ENCODE measurements around the gene FAM131B.

FAM131B gene

DNA sequence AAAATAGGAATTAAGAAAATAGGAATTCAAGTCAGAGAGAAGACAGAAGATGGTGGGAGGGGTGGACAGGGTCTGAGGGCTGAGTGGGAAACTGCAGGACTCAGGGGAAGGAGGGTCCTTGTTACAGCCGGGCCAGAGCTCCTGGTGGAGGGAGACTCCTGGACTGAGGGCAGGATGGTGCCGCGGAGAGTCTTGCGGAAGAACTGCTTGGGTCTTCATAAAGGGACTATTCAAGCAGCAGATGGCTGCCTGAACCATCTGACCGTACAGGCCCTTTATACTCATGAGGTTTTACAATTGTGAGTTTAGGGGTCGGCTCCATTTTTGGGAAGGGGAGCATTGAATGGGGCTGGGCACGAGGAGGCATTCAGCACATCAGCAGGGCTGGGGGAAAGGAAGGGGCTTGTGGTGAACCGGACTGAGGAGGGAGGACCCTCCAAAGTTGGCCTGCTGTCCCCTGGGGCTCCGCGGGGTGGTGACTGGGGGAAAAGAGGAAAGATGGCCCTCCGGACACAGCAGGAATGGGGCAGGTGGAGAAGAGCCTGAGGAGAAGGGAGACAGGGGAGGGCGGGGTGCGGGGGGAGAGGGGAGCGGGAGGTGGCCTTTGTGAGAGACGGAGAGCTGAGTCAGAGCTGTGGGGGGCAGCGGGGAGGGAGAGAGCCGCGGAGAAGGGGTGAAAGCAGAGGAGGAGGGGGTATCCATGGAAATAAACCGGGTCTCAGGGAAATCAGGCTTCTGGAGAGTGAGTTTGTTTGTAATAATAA lies 1.5 kb downstream of the FAM131B start:
- no peak for DNase-seq (ENCODE audit: low spot score)

DNA sequence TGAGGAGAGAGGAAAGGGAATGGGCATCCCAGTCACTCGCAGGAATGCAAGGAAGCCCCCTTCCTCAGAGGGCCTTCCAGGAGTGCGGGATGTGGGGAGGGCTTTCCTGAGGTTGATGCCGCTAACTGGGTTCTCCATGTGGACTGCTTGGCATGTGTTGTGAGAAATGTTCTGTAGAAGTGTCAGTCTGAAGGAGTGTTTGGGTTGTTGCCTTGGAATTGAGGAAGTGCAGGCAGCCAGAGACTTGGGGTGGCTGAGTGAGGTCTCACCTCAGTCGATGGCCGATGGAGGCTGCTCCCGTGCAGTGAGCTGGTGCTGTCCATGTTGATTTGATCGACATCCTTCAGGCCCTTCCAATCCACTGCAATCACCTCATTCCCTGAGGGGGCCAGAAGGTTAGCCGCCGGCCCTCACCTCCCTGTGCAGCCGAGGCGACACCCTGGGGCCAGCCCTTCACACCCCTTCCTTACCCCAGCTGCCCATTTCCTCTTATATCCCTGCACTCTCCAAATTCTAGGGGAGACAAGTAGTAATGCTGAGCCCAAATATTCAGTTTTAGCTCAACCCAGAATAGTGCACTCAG lies 2.7 kb downstream of the FAM131B start:
- DNase-seq (ENCODE audit: low spot score): no peak

GRCh38 chr7:143358626-143359025 lies 3.9 kb downstream of the FAM131B start:
- no peak for DNase-seq (ENCODE audit: low spot score)

DNA sequence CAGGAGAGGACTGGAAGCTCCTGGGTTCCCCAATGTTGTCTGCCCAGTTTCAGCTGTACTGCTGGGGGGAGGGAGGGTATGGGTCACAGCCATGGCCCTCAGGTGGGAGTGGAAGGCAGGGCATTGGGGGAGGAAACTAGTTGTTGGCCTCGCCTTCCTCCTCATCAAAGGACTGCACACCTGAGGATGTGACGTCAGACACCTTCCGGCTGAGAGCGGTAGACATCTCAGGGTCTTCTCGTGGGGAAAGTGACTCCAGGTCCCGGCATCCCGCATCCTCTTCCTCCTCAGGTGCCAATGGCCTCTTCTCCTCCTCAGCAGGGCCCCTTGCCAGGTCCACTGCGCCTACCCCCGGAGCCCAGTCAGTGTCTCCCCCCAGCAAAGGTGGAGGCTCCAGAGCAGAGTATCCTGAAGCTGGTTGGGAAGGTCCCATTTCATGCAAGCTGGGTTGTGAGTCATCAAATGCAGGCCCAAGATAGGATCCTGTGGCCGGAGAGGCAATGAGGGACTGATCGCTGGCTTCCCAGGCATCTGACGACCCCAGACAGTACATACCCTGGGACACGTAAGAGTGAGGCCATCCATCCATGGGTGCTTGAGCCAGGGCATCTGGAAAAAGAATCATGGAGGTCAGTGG lies 6.0 kb downstream of the FAM131B start:
- DNase-seq (ENCODE audit: low spot score): no peak

DNA sequence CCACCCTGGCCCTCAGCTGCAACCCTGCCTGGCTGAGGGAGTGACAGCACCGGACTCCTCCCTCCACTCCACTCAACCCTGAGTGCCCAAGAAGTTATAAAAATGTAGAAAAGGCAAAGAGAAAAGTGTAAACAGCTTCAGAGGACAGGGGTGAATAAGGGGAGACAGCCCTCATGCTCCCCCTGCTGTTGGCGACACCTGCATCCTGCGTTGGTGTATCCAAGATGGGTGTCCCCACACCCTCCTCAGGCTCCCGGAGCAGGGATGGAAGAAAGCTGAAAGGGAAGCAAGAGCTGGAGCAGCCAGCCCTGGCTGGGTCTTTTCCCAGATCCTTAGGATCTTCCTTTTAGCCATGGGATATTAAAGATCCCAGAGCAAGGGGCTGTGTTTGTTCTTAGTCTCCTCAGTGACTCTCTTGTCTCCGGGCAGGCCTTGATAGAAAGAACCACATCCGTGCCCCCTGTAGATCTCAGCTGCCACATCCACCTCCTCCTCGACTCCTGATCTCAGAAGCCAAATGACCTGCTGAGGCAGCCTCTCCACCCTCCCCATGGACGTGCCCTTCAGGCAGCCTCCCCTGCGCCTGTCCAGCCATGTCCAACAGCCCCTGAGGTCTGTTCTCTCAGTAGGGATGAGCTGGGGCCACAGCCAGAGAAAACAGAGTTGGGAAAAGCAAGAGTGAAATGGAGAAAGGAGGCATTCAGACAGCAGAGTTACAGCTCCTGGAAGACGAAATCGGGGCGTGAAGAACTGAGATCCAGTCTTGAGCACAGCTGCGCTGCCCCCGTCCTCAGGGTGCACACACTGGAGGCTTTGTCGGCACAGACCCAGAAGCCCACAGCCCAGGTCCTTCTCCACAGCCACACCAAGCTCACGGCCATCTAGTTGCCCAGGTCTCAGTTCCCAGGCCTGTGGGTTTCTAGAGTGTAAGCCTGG lies 6.8 kb downstream of the FAM131B start:
- no peak for DNase-seq (ENCODE audit: low spot score)

DNA sequence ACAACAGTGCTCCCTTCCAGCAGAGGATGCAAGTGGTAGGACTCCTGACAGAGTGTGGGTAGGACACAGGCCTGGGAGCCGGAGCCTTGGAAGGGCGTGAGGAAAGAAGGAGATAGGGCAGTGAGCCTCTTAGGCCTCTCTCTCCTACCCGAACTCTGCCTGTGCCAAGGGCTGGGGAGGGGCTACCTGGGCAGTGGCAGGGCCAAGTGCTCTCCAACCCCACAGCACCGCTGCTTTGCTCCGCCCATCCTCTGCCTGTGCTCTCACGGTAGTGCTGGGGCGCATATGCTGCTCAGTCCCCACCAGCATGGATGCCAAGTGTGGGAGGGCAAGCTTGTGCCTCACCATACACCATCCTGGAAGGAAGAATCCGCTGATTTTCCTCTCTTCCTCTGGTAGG lies 7.5 kb downstream of the FAM131B start:
- no peak for DNase-seq (ENCODE audit: low spot score)

DNA sequence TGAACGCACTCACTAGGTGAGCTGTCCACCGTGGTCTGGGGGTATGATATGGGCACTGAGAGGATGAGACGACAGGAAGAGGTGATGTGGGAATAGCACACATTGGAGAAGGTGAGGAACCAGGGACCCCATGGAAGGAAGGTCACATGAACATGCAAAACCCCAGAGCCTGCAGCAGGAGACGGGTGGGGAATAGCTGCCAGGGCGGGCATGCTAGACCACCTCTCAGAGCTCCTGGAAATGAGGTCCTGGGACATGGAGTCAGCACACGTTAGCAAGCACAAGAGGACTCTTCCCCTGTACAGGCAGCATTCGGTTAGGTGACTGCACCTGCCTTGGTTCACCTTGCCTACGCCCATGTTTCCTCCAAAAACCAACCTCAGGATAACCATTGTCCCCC lies 8.1 kb downstream of the FAM131B start:
- no peak for DNase-seq (ENCODE audit: low spot score)

GRCh38 chr7:143352531-143353002 lies 9.9 kb downstream of the FAM131B start:
- no peak for DNase-seq (ENCODE audit: low spot score)

GRCh38 chr7:143351574-143351973 lies 10.9 kb downstream of the FAM131B start:
- DNase-seq (ENCODE audit: low spot score): no peak

- no peak for DNase-seq (ENCODE audit: low spot score)
Observed at GRCh38 chr7:143351060-143351459, 11.5 kb downstream of the FAM131B start.

DNA sequence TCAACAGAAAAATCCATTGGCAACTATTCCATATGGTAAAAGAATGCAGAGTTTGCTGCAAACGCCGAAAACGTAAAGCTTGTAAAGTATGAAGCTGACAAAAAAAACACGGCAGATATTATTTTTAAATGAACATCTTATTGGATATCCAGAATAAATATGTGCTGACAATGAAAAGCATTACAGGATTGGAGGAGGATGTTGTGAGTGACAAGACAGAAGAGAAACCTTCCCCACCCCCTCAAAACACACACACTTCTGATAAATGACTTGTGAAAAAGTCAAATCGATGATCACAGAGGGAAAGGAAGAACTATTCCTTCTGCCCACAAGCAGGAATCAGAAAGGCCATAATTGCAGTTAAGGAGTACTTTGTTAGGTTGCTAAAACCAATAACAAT lies 14.6 kb downstream of the FAM131B start:
- DNase-seq (ENCODE audit: low spot score): no peak

DNA sequence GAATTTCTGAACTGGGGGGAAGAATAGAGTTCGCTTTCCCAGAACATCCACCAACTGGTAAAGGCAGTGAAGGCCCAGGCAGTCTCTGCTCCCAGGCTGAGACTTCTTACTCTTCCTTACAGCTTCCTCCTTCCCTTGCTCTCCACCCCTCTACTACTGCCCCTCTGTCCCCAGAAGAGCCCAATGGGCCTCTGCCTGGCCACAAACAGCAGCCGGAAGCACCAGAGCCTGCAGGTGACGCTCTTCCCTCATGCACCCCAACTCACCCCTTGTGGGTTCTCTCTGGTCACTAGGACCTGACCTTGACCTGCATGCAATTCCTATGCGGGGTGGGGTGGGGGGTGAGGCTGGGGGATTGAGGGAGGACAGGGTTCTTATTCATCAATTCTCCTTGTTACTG lies 16.5 kb downstream of the FAM131B start:
- no peak for DNase-seq (ENCODE audit: low spot score)

DNA sequence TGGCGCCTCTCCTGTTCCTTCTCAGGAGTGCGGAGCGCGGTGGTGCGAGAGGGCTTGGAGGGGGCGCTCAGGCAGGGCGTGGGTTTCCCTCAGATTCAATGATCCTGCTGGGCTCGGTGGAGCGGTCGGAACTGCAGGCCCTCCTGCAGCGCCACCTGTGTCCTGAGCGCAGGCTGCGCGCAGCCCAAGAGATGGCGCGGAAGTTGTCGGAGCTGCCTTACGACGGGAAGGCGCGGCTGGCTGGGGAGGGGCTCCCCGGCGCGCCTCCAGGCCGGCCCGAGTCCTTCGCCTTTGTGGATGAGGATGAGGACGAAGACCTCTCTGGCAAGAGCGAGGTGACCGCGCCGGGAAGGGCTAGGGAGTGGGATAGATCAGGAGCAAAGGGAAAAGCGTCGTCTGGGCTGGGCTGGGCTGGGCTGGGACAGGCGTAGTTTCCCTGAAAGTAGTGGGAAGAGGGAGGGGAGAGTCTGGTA lies 17.0 kb downstream of the FAM131B start:
- peak; percentile 54 for DNase-seq (ENCODE audit: low spot score)

DNA sequence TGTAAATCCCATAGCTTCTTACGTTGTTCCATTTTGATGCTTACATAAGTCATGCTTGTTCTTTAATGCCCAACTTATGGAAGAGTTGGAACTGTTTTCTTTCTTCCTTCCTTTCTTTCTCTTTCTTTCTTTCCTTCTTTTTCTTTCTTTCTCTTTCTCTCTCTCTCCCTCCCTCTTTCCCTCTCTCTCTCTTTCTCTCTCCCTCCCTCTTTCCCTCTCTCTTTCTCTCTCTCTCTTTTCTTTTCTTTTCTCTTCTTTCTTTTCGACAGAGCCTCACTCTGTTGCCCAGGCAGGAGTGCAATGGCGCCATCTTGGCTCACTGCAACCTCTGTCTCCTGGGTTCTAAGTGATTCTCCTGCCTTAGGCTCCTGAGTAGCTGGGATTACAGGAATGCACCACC lies 18.9 kb downstream of the FAM131B start:
- DNase-seq (ENCODE audit: low spot score): no peak

DNA sequence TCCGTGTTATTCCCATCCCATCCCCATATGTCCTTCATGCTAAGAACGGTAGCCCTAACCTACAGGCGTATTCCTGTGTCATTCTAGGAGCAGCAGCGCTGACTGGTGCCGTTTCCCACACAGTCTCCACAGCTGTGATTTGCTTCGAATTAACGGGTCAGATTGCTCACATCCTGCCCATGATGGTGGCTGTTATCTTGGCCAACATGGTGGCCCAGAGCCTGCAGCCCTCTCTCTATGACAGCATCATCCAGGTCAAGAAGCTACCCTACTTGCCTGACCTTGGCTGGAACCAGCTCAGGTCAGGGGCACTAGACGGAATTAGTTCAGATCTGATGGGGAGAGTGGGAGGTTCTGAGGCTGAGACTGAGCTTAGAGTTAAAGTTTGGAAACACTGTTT lies 20.7 kb downstream of the FAM131B start:
- no peak for DNase-seq (ENCODE audit: low spot score)

DNA sequence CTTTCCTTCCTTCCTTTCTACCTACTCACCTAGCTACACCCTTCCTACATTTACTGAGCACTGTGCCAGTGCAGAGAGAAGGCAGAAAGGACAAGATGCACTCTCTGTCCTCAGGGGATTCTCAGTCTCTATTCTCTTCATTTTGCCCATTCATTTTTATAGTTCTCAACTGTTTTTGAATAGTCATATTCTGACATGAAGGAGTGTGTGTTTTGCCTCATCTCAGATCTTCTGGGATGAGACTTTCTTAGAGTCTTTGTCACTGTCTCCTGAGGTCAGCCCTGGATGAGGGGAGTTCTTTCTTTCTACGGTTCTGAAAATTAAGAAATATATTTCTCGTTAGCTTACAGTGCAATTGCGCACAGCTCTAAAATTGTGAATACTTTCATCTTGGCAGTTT lies 25.3 kb downstream of the FAM131B start:
- DNase-seq (ENCODE audit: low spot score): no peak

DNA sequence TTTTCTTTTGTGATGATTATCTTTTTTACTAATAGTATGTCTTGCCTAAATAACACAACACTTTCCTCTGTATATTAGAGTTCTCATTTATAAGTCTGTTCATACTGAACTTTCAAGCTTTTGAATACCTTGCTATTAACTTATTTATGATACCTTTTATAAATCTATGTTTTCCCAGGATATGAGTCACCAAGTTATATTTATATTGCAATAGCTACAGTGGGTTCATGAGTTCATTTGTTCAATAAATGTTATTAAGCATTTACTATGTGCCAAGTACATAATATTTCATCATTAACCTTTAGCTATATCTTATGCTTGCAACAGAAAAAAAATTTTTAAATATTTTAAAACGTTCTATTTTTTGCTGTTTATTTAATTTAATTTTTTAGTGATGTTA lies 28.3 kb downstream of the FAM131B start:
- no peak for DNase-seq (ENCODE audit: low spot score)

GRCh38 chr7:143331179-143331801 lies 31.2 kb downstream of the FAM131B start:
- DNase-seq (ENCODE audit: low spot score): no peak

DNA sequence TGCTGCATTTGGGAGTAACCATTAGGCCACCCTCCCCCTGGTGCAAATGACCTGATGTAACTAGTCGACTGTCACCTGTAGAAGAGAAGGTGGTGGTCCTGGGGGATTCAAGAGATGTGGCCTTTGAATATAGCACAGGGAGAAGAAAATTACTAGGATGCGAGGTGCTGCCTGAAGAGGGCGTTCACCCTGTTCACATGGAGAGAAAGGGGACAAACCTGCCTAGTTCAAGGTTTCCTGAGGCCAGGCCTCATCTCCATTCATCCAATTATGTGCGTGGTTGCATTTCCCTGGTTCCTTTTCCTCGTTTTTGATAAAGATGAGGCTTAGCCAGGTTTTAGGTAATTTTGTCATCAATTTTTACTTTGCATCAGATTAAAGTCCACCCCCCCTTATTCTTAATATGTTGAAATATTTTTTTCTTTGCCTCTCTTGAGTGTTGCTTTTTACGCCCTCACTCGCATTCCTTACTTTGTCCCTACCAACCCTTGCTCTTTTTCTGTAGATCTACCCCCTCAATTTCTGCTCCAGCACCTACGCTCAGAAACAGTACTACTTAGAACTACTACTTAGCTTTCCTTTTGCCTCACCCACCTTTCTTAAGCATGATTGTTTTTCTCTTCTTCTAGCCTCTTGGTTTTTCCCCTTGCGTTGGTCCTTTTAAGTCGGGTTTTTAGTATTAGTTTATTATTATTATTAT lies 32.9 kb downstream of the FAM131B start:
- no peak for DNase-seq (ENCODE audit: low spot score)

DNA sequence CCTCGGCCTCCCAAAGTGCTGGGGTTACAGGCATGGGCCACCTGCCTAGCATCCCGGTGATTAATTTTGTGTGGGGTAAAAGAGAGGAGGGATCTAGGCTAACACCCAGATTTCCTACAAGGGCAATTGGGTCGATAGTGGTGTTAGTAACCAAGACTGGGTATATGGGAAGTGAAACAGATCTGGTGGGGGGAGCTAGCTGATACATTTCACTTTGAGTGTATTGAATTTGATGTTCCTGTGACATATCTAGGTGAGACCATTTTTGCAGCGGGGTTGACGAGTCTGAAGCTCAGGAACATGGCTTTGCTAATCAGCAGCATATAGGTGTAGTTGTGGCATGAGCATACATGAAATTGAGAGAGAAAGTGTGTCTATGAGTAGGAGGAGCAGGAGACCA lies 34.6 kb downstream of the FAM131B start:
- DNase-seq (ENCODE audit: low spot score): no peak

GRCh38 chr7:143325240-143325639 lies 37.3 kb downstream of the FAM131B start:
- no peak for DNase-seq (ENCODE audit: low spot score)

Measured in SK-N-DZ (cell line).